HPDE6-E6E7 (cell line): ENCODE measurements around the gene EGR4.
A peak's percentile ranks its signal among the peaks of the same experiment; 100 is the strongest.

ENCODE experiments used
- DNase-seq: peaks from one replicate; pipeline ENCODE4 v3.0.0; 2011; ENCODE audit warnings: missing footprints; ENCODE audit errors: extremely low spot score

Gene EGR4

GRCh38 chr2:73290049-73290839 lies 3.1 kb downstream of the EGR4 start:
- DNase-seq, result no peak

GRCh38 chr2:73289304-73289703 lies 4.0 kb downstream of the EGR4 start:
- DNase-seq, result no peak

- DNase-seq, result no peak
Observed at GRCh38 chr2:73286134-73286655, 7.2 kb downstream of the EGR4 start.

GRCh38 chr2:73285159-73285739 lies 8.1 kb downstream of the EGR4 start:
- DNase-seq, result no peak

- DNase-seq, result no peak
Observed at GRCh38 chr2:73284296-73285158, 8.8 kb downstream of the EGR4 start, which contains the start of gene FBXO41. TSS of gene FBXO41 (minus strand) at chr2:73284478. CDS start at chr2:73269630, 14,848 bp downstream.

GRCh38 chr2:73283545-73284295 lies 9.6 kb downstream of the EGR4 start:
- DNase-seq, result no peak

- no peak for DNase-seq
Observed at GRCh38 chr2:73282924-73283544, 10.3 kb downstream of the EGR4 start.

- no peak for DNase-seq
Observed at GRCh38 chr2:73281244-73281643, 12.1 kb downstream of the EGR4 start.

GRCh38 chr2:73279852-73280251 lies 13.5 kb downstream of the EGR4 start:
- no peak for DNase-seq

GRCh38 chr2:73272270-73272669 lies 21.1 kb downstream of the EGR4 start:
- no peak for DNase-seq

- no peak for DNase-seq
Observed at GRCh38 chr2:73269686-73270465, 23.5 kb downstream of the EGR4 start.

GRCh38 chr2:73268830-73269685 lies 24.3 kb downstream of the EGR4 start:
- DNase-seq, result peak; percentile 88

GRCh38 chr2:73268366-73268829 lies 24.9 kb downstream of the EGR4 start:
- no peak for DNase-seq

- no peak for DNase-seq
Observed at GRCh38 chr2:73267008-73267407, 26.3 kb downstream of the EGR4 start.

GRCh38 chr2:73266061-73266901 lies 27.1 kb downstream of the EGR4 start:
- no peak for DNase-seq

GRCh38 chr2:73265298-73266060 lies 27.9 kb downstream of the EGR4 start:
- no peak for DNase-seq

- DNase-seq, result no peak
Observed at GRCh38 chr2:73264783-73265182, 28.6 kb downstream of the EGR4 start.

GRCh38 chr2:73264332-73264606 lies 29.1 kb downstream of the EGR4 start:
- no peak for DNase-seq
